ENCODE measurements around the gene COBLL1. TPM values are rescaled to one million over a fixed set of nuclear protein-coding genes. Genes with fewer than 3 reads are reported as not detected.
A peak's percentile ranks its signal among the peaks of the same experiment; 100 is the strongest.

Gene COBLL1
- total and polyA plus RNA-seq, 2 donors (not counting 1 experiment from before 2014, with no cell fraction given): 10.1 to 11.9 TPM

DNA sequence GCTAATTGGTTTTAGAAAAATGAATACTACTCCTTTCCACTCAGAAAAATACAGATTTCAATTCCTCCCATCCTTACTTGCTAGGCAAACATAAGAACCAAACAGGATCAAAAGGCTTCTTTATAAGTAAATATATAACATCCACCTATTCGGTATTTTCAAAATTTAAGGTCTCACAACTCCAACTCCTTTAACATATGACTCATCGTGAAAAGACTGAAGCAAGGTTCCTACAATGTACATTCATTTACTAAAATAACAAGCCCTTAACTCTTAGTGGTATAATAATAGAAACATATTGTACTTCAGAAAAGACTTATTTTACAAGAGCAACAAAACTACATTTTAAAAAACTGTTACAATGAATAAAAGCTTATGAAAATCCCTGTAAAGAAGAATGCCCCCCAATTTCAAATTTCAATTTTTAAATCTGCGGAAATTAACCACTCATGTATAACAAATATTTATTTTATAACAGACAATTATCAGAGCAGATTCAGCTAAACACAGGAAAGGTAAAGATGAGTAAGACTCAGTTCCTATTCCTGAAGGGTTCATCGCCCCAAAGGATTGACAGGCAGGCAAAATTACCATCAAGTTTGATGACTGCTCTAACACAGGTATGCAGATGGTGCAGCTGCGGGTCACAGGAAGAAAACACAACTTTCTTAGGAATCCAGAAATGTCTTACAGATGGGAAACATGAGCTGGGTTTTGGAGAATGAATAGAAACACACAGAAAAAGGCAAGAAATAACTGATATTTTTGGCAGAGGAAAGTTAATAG lies 96.4 kb downstream of the COBLL1 start:
- no peak overlapping the region for H3K4me3 ChIP-seq (replicated peaks in 1 of 4; ENCODE audit: control extremely low read depth in 1 of 4, insufficient read depth in 1 of 4, low read depth in 3 of 4, low read length in 4 of 4)
- no peaks in the 10 kb centered on the region for H3K9me3 ChIP-seq (ENCODE audit: control insufficient read depth, insufficient read depth, low read depth, low read length)
- no peaks in the 10 kb centered on the region for H4K20me1 ChIP-seq (ENCODE audit: control insufficient read depth, extremely low read depth, insufficient read depth, low read length)
- no peak overlapping the region for H3K4me2 ChIP-seq (ENCODE audit: extremely low read depth, insufficient read depth, low read length)
- peak in 1 of 2 donors; percentile 44 for DNase-seq (ENCODE audit: low read depth in 2 of 2)
- no peak for TF ChIP-seq EZH2 (IDR thresholded peaks at IDR 0.05; ENCODE audit: low read length, missing control alignments)
- H3K9ac ChIP-seq (ENCODE audit: insufficient read depth, low read length): no peak overlapping the region
- no peak overlapping the region for H3K27ac ChIP-seq (ENCODE audit: insufficient read depth, low read length)
- no peaks in the 10 kb centered on the region for H3K27me3 ChIP-seq (ENCODE audit: control insufficient read depth, insufficient read depth, low read length)
- no peak overlapping the region for H2AFZ ChIP-seq (ENCODE audit: low read length)
- no peaks in the 10 kb centered on the region for H3K4me1 ChIP-seq (ENCODE audit: control insufficient read depth, extremely low read depth, insufficient read depth, low read length)
- no peaks in the 10 kb centered on the region for H3K79me2 ChIP-seq (ENCODE audit: control insufficient read depth, insufficient read depth, low read length)
- H3K36me3 ChIP-seq (ENCODE audit: control insufficient read depth, insufficient read depth, low read length): no peaks in the 10 kb centered on the region

DNA sequence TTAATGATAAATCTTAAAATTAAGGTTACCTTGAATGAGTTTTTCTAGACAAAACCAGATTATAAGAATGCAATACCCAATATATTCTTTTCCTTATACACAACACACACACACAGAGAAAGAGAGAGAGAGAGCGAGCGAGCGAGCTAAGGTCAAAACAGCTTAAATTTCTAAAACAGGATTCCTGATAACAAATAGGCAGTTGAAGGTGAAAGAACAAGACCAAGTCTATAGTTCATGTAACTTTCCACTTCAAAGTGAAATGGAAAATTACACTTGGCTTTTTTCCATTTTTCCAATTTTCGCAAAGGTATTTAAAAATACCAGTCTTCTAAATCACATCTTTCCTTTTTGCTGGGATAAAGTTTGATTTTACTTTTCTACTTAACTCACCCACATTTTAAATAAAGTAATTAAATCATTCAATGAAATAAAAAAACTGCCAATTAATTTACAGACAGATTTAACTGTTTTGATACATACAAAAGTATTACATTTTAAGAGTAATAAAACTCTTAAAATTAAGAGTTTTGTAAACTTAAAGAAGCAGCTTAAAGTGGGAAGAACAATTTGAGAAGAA lies 98.8 kb downstream of the COBLL1 start:
- Histone ChIP-seq H3K4me1 (ENCODE audit: control insufficient read depth, extremely low read depth, insufficient read depth, low read length) (peaks cover 4% of the 10 kb centered on the region), H3K27ac (ENCODE audit: insufficient read depth, low read length) (no peak overlapping the region), H2AFZ (ENCODE audit: low read length) (no peak overlapping the region), H3K79me2 (ENCODE audit: control insufficient read depth, insufficient read depth, low read length) (no peaks in the 10 kb centered on the region), H4K20me1 (ENCODE audit: control insufficient read depth, extremely low read depth, insufficient read depth, low read length) (no peaks in the 10 kb centered on the region), H3K27me3 (ENCODE audit: control insufficient read depth, insufficient read depth, low read length) (no peaks in the 10 kb centered on the region), H3K9me3 (ENCODE audit: control insufficient read depth, insufficient read depth, low read depth, low read length) (no peaks in the 10 kb centered on the region), H3K9ac (ENCODE audit: insufficient read depth, low read length) (no peak overlapping the region), H3K4me2 (ENCODE audit: extremely low read depth, insufficient read depth, low read length) (no peak overlapping the region), H3K36me3 (ENCODE audit: control insufficient read depth, insufficient read depth, low read length) (no peaks in the 10 kb centered on the region), H3K4me3 (replicated peaks in 1 of 4; ENCODE audit: control extremely low read depth in 1 of 4, insufficient read depth in 1 of 4, low read depth in 3 of 4, low read length in 4 of 4) (no peak overlapping the region)
- no peak for DNase-seq (ENCODE audit: low read depth in 2 of 2)
- TF ChIP-seq, protein P1, sequence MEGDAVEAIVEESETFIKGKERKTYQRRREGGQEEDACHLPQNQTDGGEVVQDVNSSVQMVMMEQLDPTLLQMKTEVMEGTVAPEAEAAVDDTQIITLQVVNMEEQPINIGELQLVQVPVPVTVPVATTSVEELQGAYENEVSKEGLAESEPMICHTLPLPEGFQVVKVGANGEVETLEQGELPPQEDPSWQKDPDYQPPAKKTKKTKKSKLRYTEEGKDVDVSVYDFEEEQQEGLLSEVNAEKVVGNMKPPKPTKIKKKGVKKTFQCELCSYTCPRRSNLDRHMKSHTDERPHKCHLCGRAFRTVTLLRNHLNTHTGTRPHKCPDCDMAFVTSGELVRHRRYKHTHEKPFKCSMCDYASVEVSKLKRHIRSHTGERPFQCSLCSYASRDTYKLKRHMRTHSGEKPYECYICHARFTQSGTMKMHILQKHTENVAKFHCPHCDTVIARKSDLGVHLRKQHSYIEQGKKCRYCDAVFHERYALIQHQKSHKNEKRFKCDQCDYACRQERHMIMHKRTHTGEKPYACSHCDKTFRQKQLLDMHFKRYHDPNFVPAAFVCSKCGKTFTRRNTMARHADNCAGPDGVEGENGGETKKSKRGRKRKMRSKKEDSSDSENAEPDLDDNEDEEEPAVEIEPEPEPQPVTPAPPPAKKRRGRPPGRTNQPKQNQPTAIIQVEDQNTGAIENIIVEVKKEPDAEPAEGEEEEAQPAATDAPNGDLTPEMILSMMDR (conservative IDR thresholded peaks at IDR 0.05 in 1 of 2, IDR thresholded peaks at IDR 0.05 in 1 of 2; ENCODE audit: low read depth in 1 of 2, low read length in 2 of 2): no peak
- no peak for TF ChIP-seq EZH2 (IDR thresholded peaks at IDR 0.05; ENCODE audit: low read length, missing control alignments)

DNA sequence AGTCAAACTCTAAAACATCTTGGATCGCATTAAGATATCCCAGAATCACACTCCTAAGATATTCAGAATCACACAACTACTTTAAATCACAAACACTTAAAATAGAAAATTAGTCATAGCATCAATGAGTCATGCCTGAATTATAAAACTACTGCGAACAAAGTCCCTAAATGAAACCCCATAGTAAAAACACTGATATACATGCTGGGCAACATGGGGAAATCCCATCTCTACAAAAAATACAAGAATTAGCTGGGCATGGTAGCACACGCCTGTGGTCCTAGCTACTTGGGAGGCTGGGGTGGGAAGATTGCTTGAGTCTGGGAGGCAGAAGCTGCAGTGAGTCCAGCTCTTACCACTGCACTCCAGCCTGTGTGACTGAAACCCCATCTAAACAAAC lies 101.7 kb downstream of the COBLL1 start:
- H3K27ac ChIP-seq (ENCODE audit: insufficient read depth, low read length): peak overlapping the region; percentile 15

More for the DNA sequence above, 101.7 kb downstream of the COBLL1 start:
- TF ChIP-seq, protein P1 (conservative IDR thresholded peaks at IDR 0.05 in 1 of 2, IDR thresholded peaks at IDR 0.05 in 1 of 2; ENCODE audit: low read depth in 1 of 2, low read length in 2 of 2): no peak
- no peak for TF ChIP-seq EZH2 (IDR thresholded peaks at IDR 0.05; ENCODE audit: low read length, missing control alignments)
- DNase-seq (ENCODE audit: low read depth in 2 of 2): peak; percentile 59 to 72
- Histone ChIP-seq H4K20me1 (ENCODE audit: control insufficient read depth, extremely low read depth, insufficient read depth, low read length) (no peaks in the 10 kb centered on the region), H3K79me2 (ENCODE audit: control insufficient read depth, insufficient read depth, low read length) (no peaks in the 10 kb centered on the region), H3K27me3 (ENCODE audit: control insufficient read depth, insufficient read depth, low read length) (no peaks in the 10 kb centered on the region), H3K4me3 (replicated peaks in 1 of 4; ENCODE audit: control extremely low read depth in 1 of 4, insufficient read depth in 1 of 4, low read depth in 3 of 4, low read length in 4 of 4) (no peak overlapping the region), H3K4me1 (ENCODE audit: control insufficient read depth, extremely low read depth, insufficient read depth, low read length) (peaks cover 6% of the 10 kb centered on the region), H3K36me3 (ENCODE audit: control insufficient read depth, insufficient read depth, low read length) (no peaks in the 10 kb centered on the region), H3K9ac (ENCODE audit: insufficient read depth, low read length) (no peak overlapping the region), H3K9me3 (ENCODE audit: control insufficient read depth, insufficient read depth, low read depth, low read length) (no peaks in the 10 kb centered on the region), H3K4me2 (ENCODE audit: extremely low read depth, insufficient read depth, low read length) (peak overlapping the region; percentile 41), H2AFZ (ENCODE audit: low read length) (no peak overlapping the region)

Measured in fibroblast of lung (primary cell).